ENCODE measurements around the gene RNU1-3.

- TF ChIP-seq CTCF (IDR thresholded peaks at IDR 0.05): no peak
- no peak for TF ChIP-seq EZH2 (IDR thresholded peaks at IDR 0.05)
- no peak for TF ChIP-seq EZH2phosphoT487 (IDR thresholded peaks at IDR 0.05)
Observed at GRCh38 chr1:16625497-16626408, 41.0 kb downstream of the RNU1-3 start.

Data from neural progenitor cell (in vitro differentiated cells).